ENCODE data around the gene C16orf96. TPM values are rescaled to one million over a fixed set of nuclear protein-coding genes. Genes with fewer than 3 reads are reported as not detected.

C16orf96 gene
- total RNA-seq, 1 experiment from 2014 or later, result 1.4 TPM

GRCh38 chr16:4536391-4537106, 19.6 kb upstream of the C16orf96 start:
- WGBS (ENCODE audit: extremely low coverage, insufficient read length, low lambda C conversion rate), result no CpG with 5 or more reads among the region's 15 CpGs
- Histone ChIP-seq H3K79me1 (ENCODE audit: insufficient read depth, low read depth, low read length, poor library complexity, severe bottlenecking) (no peaks in the 10 kb centered on the region), H2AK5ac (ENCODE audit: insufficient read length, low read length) (no peak overlapping the region), H3K27me3 (ENCODE audit: insufficient read depth, low read length) (no peaks in the 10 kb centered on the region; the same call in 1 of the 2 replicates), H2AFZ (ENCODE audit: low read length) (no peak overlapping the region), H3K9me3 (ENCODE audit: control insufficient read depth, low read depth, low read length) (peaks cover 5% of the 10 kb centered on the region), H4K5ac (ENCODE audit: insufficient read length, low read depth, low read length) (no peak overlapping the region), H3K14ac (ENCODE audit: insufficient read depth, low read length) (no peak overlapping the region), H4K20me1 (ENCODE audit: control insufficient read depth, insufficient read depth, insufficient read length) (no peaks in the 10 kb centered on the region), H3K9ac (ENCODE audit: extremely low read depth, insufficient read length, low read length) (no peak overlapping the region), H3K4me2 (ENCODE audit: insufficient read depth, insufficient read length, low read length) (peak overlapping the region; percentile 65), H3T11ph (ENCODE audit: low read length) (no peak overlapping the region), H3K23ac (ENCODE audit: insufficient read length, low read depth, low read length) (no peak overlapping the region), H4K8ac (replicated peaks; ENCODE audit: insufficient read length, low read depth, low read length) (no peak overlapping the region), H3K4me1 (ENCODE audit: insufficient read depth, low read length) (no peaks in the 10 kb centered on the region; the same call in 1 of the 2 replicates), H3K27ac (ENCODE audit: insufficient read length, low read depth, low read length) (no peak overlapping the region), H3K18ac (ENCODE audit: insufficient read length, low read depth, low read length) (no peak overlapping the region), H3K4ac (ENCODE audit: low read depth, low read length) (no peak overlapping the region), H3K23me2 (ENCODE audit: insufficient read length, low read depth, low read length, poor library complexity, severe bottlenecking) (peaks cover 7% of the 10 kb centered on the region), H2BK5ac (ENCODE audit: insufficient read length, low read length) (no peak overlapping the region), H4K91ac (ENCODE audit: insufficient read length, low read depth, low read length) (no peak overlapping the region), H2BK20ac (ENCODE audit: low read depth, low read length, poor library complexity, severe bottlenecking) (no peak overlapping the region), H3K79me2 (ENCODE audit: insufficient read depth, low read length) (peaks cover 2% of the 10 kb centered on the region; the same call in 1 of the 2 replicates), H3K56ac (ENCODE audit: insufficient read length, low read depth, low read length) (no peak overlapping the region), H2BK120ac (ENCODE audit: low read depth, low read length, poor library complexity, severe bottlenecking) (no peak overlapping the region), H2BK15ac (ENCODE audit: low read depth, low read length) (no peak overlapping the region), H2BK12ac (ENCODE audit: insufficient read length, low read depth, low read length) (no peak overlapping the region)
- peaks cover 27 to 29% of the 10 kb centered on the region in 2 experiments for H3K4me1 Mint-ChIP-seq
- no peak for DNase-seq
- no peak for TF ChIP-seq CTCF (conservative IDR thresholded peaks at IDR 0.05)
- peaks cover 33% of the 10 kb centered on the region for H3K27me3 Mint-ChIP-seq (ENCODE audit: low read depth)
- peak overlapping the region; percentile 83 to 87 for H3K4me3 Mint-ChIP-seq
- H3K9me3 Mint-ChIP-seq, result peaks cover 16 to 19% of the 10 kb centered on the region in 2 experiments
- no peak overlapping the region for H3K27ac Mint-ChIP-seq
- peaks cover 36 to 42% (median 40%) of the 10 kb centered on the region in 3 experiments for H3K36me3 Mint-ChIP-seq (ENCODE audit: insufficient read depth in 1 of 3, low read depth in 3 of 3)
